Mucosa of stomach (tissue), 1 donor: ENCODE data around the gene PRDM5.

Experiments
- H3K27me3 ChIP-seq: one replicate; pipeline ENCODE4 v1.7.0; 2013; ENCODE audit warnings: mild to moderate bottlenecking, low read length; ENCODE audit not compliant: control insufficient read depth, insufficient read depth
- H3K36me3 ChIP-seq: one replicate; pipeline ENCODE4 v1.7.0; 2013; ENCODE audit warnings: low read length; ENCODE audit not compliant: control insufficient read depth, insufficient read depth
- H3K4me1 ChIP-seq: one replicate; pipeline ENCODE4 v1.7.0; 2013; ENCODE audit warnings: mild to moderate bottlenecking, low read length; ENCODE audit not compliant: control insufficient read depth, insufficient read depth
- H3K4me3 ChIP-seq: one replicate; pipeline ENCODE4 v1.7.0; 2013; ENCODE audit warnings: low read length
- H3K9ac ChIP-seq: one replicate; pipeline ENCODE4 v1.7.0; 2013; ENCODE audit warnings: mild to moderate bottlenecking, low read length, moderate library complexity
- H3K9me3 ChIP-seq: one replicate; pipeline ENCODE4 v1.7.0; 2013; ENCODE audit warnings: mild to moderate bottlenecking, low read length, moderate library complexity; ENCODE audit not compliant: control insufficient read depth
- donor health status: Pancreatic carcinoma.

PRDM5 gene

GRCh38 chr4:120829113-120829831 lies 93.3 kb downstream of the PRDM5 start:
- Histone ChIP-seq H3K4me3 (no peak overlapping the region), H3K27me3 (no peaks in the 10 kb centered on the region), H3K4me1 (no peaks in the 10 kb centered on the region)

GRCh38 chr4:120826853-120827252 lies 95.7 kb downstream of the PRDM5 start:
- no peak overlapping the region for H3K4me3 ChIP-seq
- no peaks in the 10 kb centered on the region for H3K4me1 ChIP-seq
- H3K27me3 ChIP-seq = no peaks in the 10 kb centered on the region
- no peaks in the 10 kb centered on the region for H3K9me3 ChIP-seq
- no peak overlapping the region for H3K9ac ChIP-seq
- H3K36me3 ChIP-seq = no peaks in the 10 kb centered on the region

More at GRCh38 chr4:120829113-120829831, 93.3 kb downstream of the PRDM5 start:
- no peaks in the 10 kb centered on the region for H3K36me3 ChIP-seq
- no peaks in the 10 kb centered on the region for H3K9me3 ChIP-seq
- no peak overlapping the region for H3K9ac ChIP-seq

GRCh38 chr4:120826449-120826848 lies 96.1 kb downstream of the PRDM5 start:
- Histone ChIP-seq H3K9me3 (no peaks in the 10 kb centered on the region), H3K27me3 (no peaks in the 10 kb centered on the region), H3K9ac (no peak overlapping the region), H3K4me3 (no peak overlapping the region), H3K4me1 (no peaks in the 10 kb centered on the region), H3K36me3 (no peaks in the 10 kb centered on the region)

- H3K9ac ChIP-seq = no peak overlapping the region
- H3K9me3 ChIP-seq = no peaks in the 10 kb centered on the region
- H3K27me3 ChIP-seq = no peaks in the 10 kb centered on the region
- H3K4me3 ChIP-seq = no peak overlapping the region
- H3K36me3 ChIP-seq = no peaks in the 10 kb centered on the region
- H3K4me1 ChIP-seq = no peaks in the 10 kb centered on the region
Measured at GRCh38 chr4:120824946-120825345, 97.6 kb downstream of the PRDM5 start.

- no peaks in the 10 kb centered on the region for H3K9me3 ChIP-seq
- no peaks in the 10 kb centered on the region for H3K36me3 ChIP-seq
- H3K4me1 ChIP-seq = no peaks in the 10 kb centered on the region
- no peak overlapping the region for H3K9ac ChIP-seq
- no peak overlapping the region for H3K4me3 ChIP-seq
- no peaks in the 10 kb centered on the region for H3K27me3 ChIP-seq
Measured at GRCh38 chr4:120821977-120822376, 100.5 kb downstream of the PRDM5 start.

GRCh38 chr4:120821029-120821428 lies 101.5 kb downstream of the PRDM5 start:
- no peaks in the 10 kb centered on the region for H3K27me3 ChIP-seq
- no peaks in the 10 kb centered on the region for H3K36me3 ChIP-seq
- no peak overlapping the region for H3K4me3 ChIP-seq
- H3K9ac ChIP-seq = no peak overlapping the region
- no peaks in the 10 kb centered on the region for H3K4me1 ChIP-seq
- no peaks in the 10 kb centered on the region for H3K9me3 ChIP-seq

- Histone ChIP-seq H3K4me1 (no peaks in the 10 kb centered on the region), H3K9ac (no peak overlapping the region), H3K36me3 (no peaks in the 10 kb centered on the region), H3K27me3 (no peaks in the 10 kb centered on the region), H3K9me3 (no peaks in the 10 kb centered on the region), H3K4me3 (no peak overlapping the region)
Measured at GRCh38 chr4:120819805-120820437, 102.6 kb downstream of the PRDM5 start.

GRCh38 chr4:120816296-120816965 lies 106.1 kb downstream of the PRDM5 start:
- no peaks in the 10 kb centered on the region for H3K4me1 ChIP-seq
- no peaks in the 10 kb centered on the region for H3K9me3 ChIP-seq

GRCh38 chr4:120815361-120815760 lies 107.2 kb downstream of the PRDM5 start:
- Histone ChIP-seq H3K36me3 (no peaks in the 10 kb centered on the region), H3K4me1 (no peaks in the 10 kb centered on the region), H3K4me3 (no peak overlapping the region), H3K9ac (no peak overlapping the region), H3K9me3 (no peaks in the 10 kb centered on the region), H3K27me3 (no peaks in the 10 kb centered on the region)

More at GRCh38 chr4:120816296-120816965, 106.1 kb downstream of the PRDM5 start:
- Histone ChIP-seq H3K4me3 (no peak overlapping the region), H3K27me3 (no peaks in the 10 kb centered on the region), H3K36me3 (no peaks in the 10 kb centered on the region), H3K9ac (no peak overlapping the region)

- Histone ChIP-seq H3K27me3 (no peaks in the 10 kb centered on the region), H3K36me3 (no peaks in the 10 kb centered on the region), H3K4me1 (no peaks in the 10 kb centered on the region), H3K4me3 (no peak overlapping the region), H3K9ac (no peak overlapping the region), H3K9me3 (no peaks in the 10 kb centered on the region)
Measured at GRCh38 chr4:120814886-120815285, 107.6 kb downstream of the PRDM5 start.

GRCh38 chr4:120812216-120812615 lies 110.3 kb downstream of the PRDM5 start:
- no peaks in the 10 kb centered on the region for H3K9me3 ChIP-seq
- H3K36me3 ChIP-seq = no peaks in the 10 kb centered on the region
- H3K9ac ChIP-seq = no peak overlapping the region
- H3K4me3 ChIP-seq = no peak overlapping the region
- no peaks in the 10 kb centered on the region for H3K4me1 ChIP-seq
- H3K27me3 ChIP-seq = no peaks in the 10 kb centered on the region

GRCh38 chr4:120809518-120809917 lies 113.0 kb downstream of the PRDM5 start:
- H3K4me3 ChIP-seq = no peak overlapping the region
- H3K27me3 ChIP-seq = no peaks in the 10 kb centered on the region
- H3K36me3 ChIP-seq = no peaks in the 10 kb centered on the region
- no peak overlapping the region for H3K9ac ChIP-seq
- H3K9me3 ChIP-seq = no peaks in the 10 kb centered on the region
- no peaks in the 10 kb centered on the region for H3K4me1 ChIP-seq
